ENCODE measurements around the gene RNU1-1.
"Not testable (repeated sequence)": the region's sequence is repeated elsewhere in the genome, so short reads cannot be mapped to it uniquely, and the experiment has no call there.

The RNU1-1 gene

DNA sequence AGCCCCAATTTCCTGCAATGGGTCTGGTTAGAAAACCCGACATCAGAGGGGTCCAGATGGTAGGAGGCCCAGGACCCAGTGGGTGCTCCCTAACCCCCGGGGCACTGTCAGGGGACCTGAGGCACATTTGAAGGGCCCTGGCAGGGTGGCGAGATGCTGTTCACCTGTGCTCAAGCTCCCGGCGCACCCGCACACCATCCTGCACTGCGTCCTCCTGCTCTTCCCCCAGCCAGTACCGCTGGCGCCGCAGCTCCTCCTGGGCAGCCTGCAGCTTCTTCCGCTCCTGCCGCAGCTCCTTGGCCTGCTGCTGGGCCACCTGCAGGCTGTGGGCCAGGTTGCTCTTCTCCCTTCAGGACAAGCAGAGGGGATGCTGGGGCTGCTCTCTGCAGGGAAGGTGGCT, 36.0 kb downstream of the RNU1-1 start:
- H3K27ac ChIP-seq, result no peak overlapping the region
- TF ChIP-seq ZFX (IDR thresholded peaks at IDR 0.05; ENCODE audit: borderline replicate concordance), result no peak
- TF ChIP-seq, protein P1, sequence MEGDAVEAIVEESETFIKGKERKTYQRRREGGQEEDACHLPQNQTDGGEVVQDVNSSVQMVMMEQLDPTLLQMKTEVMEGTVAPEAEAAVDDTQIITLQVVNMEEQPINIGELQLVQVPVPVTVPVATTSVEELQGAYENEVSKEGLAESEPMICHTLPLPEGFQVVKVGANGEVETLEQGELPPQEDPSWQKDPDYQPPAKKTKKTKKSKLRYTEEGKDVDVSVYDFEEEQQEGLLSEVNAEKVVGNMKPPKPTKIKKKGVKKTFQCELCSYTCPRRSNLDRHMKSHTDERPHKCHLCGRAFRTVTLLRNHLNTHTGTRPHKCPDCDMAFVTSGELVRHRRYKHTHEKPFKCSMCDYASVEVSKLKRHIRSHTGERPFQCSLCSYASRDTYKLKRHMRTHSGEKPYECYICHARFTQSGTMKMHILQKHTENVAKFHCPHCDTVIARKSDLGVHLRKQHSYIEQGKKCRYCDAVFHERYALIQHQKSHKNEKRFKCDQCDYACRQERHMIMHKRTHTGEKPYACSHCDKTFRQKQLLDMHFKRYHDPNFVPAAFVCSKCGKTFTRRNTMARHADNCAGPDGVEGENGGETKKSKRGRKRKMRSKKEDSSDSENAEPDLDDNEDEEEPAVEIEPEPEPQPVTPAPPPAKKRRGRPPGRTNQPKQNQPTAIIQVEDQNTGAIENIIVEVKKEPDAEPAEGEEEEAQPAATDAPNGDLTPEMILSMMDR (IDR thresholded peaks at IDR 0.05), result no peak

- not testable (repeated sequence) for H3K27ac ChIP-seq
Observed at GRCh38 chr1:16475771-16476770, 38.0 kb downstream of the RNU1-1 start.

- not testable (repeated sequence) for H3K27ac ChIP-seq
Observed at GRCh38 chr1:16474891-16475290, 39.2 kb downstream of the RNU1-1 start.

- TF ChIP-seq, protein P1 (IDR thresholded peaks at IDR 0.05), result no peak
- TF ChIP-seq ZFX (IDR thresholded peaks at IDR 0.05; ENCODE audit: borderline replicate concordance), result no peak
- no peak overlapping the region for H3K27ac ChIP-seq
Observed at GRCh38 chr1:16474166-16474800, 39.8 kb downstream of the RNU1-1 start.

DNA sequence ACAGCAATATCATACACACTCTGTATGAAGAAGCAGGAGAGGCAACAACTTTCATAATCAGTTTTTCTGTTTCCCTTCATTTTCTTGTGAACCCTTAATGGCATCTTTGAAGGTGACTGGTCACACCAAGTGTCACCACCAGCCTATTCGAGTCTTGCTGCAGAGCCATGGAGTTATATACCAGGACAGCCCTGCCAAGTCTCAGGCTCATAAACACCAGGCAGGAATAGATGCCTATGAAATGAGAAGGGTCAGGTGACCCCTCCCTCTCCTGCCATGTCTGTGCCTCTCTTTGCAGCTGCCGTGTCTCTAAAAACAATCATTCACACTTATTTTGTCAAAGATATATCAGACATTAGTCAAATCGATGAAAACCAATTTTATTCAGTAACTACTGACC, 45.5 kb downstream of the RNU1-1 start:
- no peak overlapping the region for H3K27ac ChIP-seq
- TF ChIP-seq ZFX (IDR thresholded peaks at IDR 0.05; ENCODE audit: borderline replicate concordance), result no peak
- TF ChIP-seq, protein P1 (IDR thresholded peaks at IDR 0.05), result no peak

DNA sequence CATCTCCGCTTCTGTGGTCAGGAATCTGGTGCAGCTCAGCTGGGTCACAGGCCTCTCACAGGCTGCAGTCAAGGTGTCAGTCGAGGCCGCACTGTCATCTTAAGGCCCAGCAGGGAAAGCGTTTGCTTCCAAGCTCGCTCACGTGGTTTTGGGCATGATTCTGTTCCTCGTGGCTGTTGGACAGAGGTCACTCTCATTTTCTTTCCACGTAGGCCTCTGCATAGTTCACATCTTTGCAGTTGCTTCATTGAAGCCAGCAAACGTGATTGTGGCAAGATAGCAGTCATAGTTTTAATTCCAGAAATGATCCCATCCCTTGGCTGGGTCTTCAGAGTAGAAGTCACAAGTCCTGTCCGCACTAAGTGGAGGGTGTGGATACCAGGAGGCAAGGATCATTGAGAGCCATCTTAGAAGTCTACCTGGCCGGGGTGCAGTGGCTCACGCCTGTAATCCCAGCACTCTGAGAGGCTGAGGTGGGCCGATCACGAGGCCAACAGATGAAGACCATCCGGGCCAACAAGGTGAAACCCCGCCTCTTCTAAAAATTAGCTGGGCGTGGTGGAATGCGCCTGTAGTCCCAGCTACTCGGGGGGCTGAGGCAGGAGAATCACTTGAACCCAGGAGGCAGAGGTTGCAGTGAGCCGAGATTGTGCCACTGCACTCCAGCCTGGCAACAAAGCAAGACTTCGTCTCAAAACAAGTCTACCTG, 49.0 kb downstream of the RNU1-1 start:
- H3K27ac ChIP-seq, result no peak overlapping the region
- no peak for TF ChIP-seq ZFX (IDR thresholded peaks at IDR 0.05; ENCODE audit: borderline replicate concordance)
- TF ChIP-seq, protein P1 (IDR thresholded peaks at IDR 0.05), result no peak

Data from 22Rv1 (cell line).